ENCODE measurements around the gene HBQ1. TPM values are rescaled to one million over a fixed set of nuclear protein-coding genes. Genes with fewer than 3 reads are reported as not detected.
"Not testable (repeated sequence)": the region's sequence is repeated elsewhere in the genome, so short reads cannot be mapped to it uniquely, and the experiment has no call there.

The HBQ1 gene
- total and polyA plus RNA-seq, 4 experiments from 2014 or later: not detected

GRCh38 chr16:153129-153521 lies 27.1 kb upstream of the HBQ1 start:
- peaks cover 17 to 25% of the 10 kb centered on the region in 2 donors for H3K27me3 Mint-ChIP-seq
- H3K36me3 ChIP-seq (ENCODE audit: insufficient read depth, low read length); CTCF ChIA-PET (ENCODE audit: partially characterized antibody); intact Hi-C loops (cut with micrococcal nuclease); H3K36me3 Mint-ChIP-seq; H3K9me3 ChIP-seq (ENCODE audit: control insufficient read depth in 1 of 2, low read length in 2 of 2); H3K4me3 Mint-ChIP-seq; H3K4me3 ChIP-seq (ENCODE audit: low read length in 2 of 2); H3K27ac Mint-ChIP-seq; H3K4me1 ChIP-seq (ENCODE audit: insufficient read depth, low read length); POLR2A ChIA-PET (ENCODE audit: partially characterized antibody); H3K4me1 Mint-ChIP-seq; H3K27ac ChIP-seq (ENCODE audit: low read depth, low read length); H3K9me3 Mint-ChIP-seq; H3K27me3 ChIP-seq (ENCODE audit: insufficient read depth, low read length); DNase-seq: not testable (repeated sequence)

GRCh38 chr16:153550-154216 lies 26.6 kb upstream of the HBQ1 start:
- intact Hi-C loops (cut with micrococcal nuclease); DNase-seq: not testable (repeated sequence)

GRCh38 chr16:154217-155030 lies 25.8 kb upstream of the HBQ1 start:
- H3K27me3 Mint-ChIP-seq: peaks cover 24 to 26% of the 10 kb centered on the region in 2 donors
- Histone ChIP-seq H3K27me3 (ENCODE audit: insufficient read depth, low read length) (peaks cover 7% of the 10 kb centered on the region), H3K4me1 (ENCODE audit: insufficient read depth, low read length) (peaks cover 9% of the 10 kb centered on the region), H3K4me3 (ENCODE audit: low read length in 2 of 2) (no peak overlapping the region), H3K36me3 (ENCODE audit: insufficient read depth, low read length) (no peaks in the 10 kb centered on the region), H3K9me3 (ENCODE audit: control insufficient read depth in 1 of 2, low read length in 2 of 2) (no peaks in the 10 kb centered on the region), H3K27ac (ENCODE audit: low read depth, low read length) (no peak overlapping the region)
- peaks cover 3 to 8% (median 6%) of the 10 kb centered on the region in 4 donors for H3K4me1 Mint-ChIP-seq
- CTCF ChIA-PET (ENCODE audit: partially characterized antibody): no interaction called here
- intact Hi-C loops (cut with micrococcal nuclease): no loop called here
- H3K36me3 Mint-ChIP-seq: no peaks in the 10 kb centered on the region
- POLR2A ChIA-PET (ENCODE audit: partially characterized antibody): interaction anchor here (0.5 kb wide), 1 partner anchor 13 kb away, joined by 4 read pairs; no protein-coding TSS in a partner anchor
- no peak for DNase-seq
- peaks cover 0 to 2% (median 0%) of the 10 kb centered on the region in 8 donors for H3K9me3 Mint-ChIP-seq
- H3K27ac Mint-ChIP-seq: peak overlapping the region in 3 of 7 donors; percentile 30 to 70 (median 35)
- H3K4me3 Mint-ChIP-seq: peak overlapping the region; percentile 42 to 85 (median 78)

More at GRCh38 chr16:153550-154216, 26.6 kb upstream of the HBQ1 start:
- CTCF ChIA-PET (ENCODE audit: partially characterized antibody); H3K4me3 Mint-ChIP-seq; H3K27me3 ChIP-seq (ENCODE audit: insufficient read depth, low read length); H3K9me3 ChIP-seq (ENCODE audit: control insufficient read depth in 1 of 2, low read length in 2 of 2); H3K9me3 Mint-ChIP-seq; H3K36me3 ChIP-seq (ENCODE audit: insufficient read depth, low read length); H3K4me1 Mint-ChIP-seq; H3K27ac ChIP-seq (ENCODE audit: low read depth, low read length); H3K36me3 Mint-ChIP-seq; H3K4me3 ChIP-seq (ENCODE audit: low read length in 2 of 2); H3K27ac Mint-ChIP-seq; POLR2A ChIA-PET (ENCODE audit: partially characterized antibody); H3K4me1 ChIP-seq (ENCODE audit: insufficient read depth, low read length): not testable (repeated sequence)
- peaks cover 19 to 23% of the 10 kb centered on the region in 2 donors for H3K27me3 Mint-ChIP-seq

- Mint-ChIP-seq H3K9me3 (peaks cover 0 to 2% (median 0%) of the 10 kb centered on the region in 8 donors), H3K36me3 (no peaks in the 10 kb centered on the region), H3K4me3 (peak overlapping the region; percentile 42 to 85 (median 78)), H3K4me1 (peaks cover 3 to 8% (median 6%) of the 10 kb centered on the region in 4 donors), H3K27me3 (peaks cover 26 to 27% of the 10 kb centered on the region in 2 donors), H3K27ac (peak overlapping the region in 2 of 7 donors; percentile 13 to 35)
- H3K4me3 ChIP-seq (ENCODE audit: low read length in 2 of 2): no peak overlapping the region
- CTCF ChIA-PET (ENCODE audit: partially characterized antibody): no interaction called here
- no peak overlapping the region for H3K27ac ChIP-seq (ENCODE audit: low read depth, low read length)
- POLR2A ChIA-PET (ENCODE audit: partially characterized antibody): interaction anchor here (0.5 kb wide), 1 partner anchor 13 kb away, joined by 4 read pairs; no protein-coding TSS in a partner anchor
- H3K4me1 ChIP-seq (ENCODE audit: insufficient read depth, low read length): peaks cover 9% of the 10 kb centered on the region
- no peaks in the 10 kb centered on the region for H3K36me3 ChIP-seq (ENCODE audit: insufficient read depth, low read length)
- peaks cover 7% of the 10 kb centered on the region for H3K27me3 ChIP-seq (ENCODE audit: insufficient read depth, low read length)
- H3K9me3 ChIP-seq (ENCODE audit: control insufficient read depth in 1 of 2, low read length in 2 of 2): no peaks in the 10 kb centered on the region
- DNase-seq: no peak
- intact Hi-C loops (cut with micrococcal nuclease): no loop called here
Measured at GRCh38 chr16:155031-155398, 25.2 kb upstream of the HBQ1 start.

- peaks cover 0 to 1% (median 0%) of the 10 kb centered on the region in 8 donors for H3K9me3 Mint-ChIP-seq
- no peak overlapping the region for H3K27ac Mint-ChIP-seq
- CTCF ChIA-PET (ENCODE audit: partially characterized antibody): no interaction called here
Measured at GRCh38 chr16:159136-159849, 21.0 kb upstream of the HBQ1 start.

GRCh38 chr16:160242-160641 lies 20.0 kb upstream of the HBQ1 start:
- H3K9me3 Mint-ChIP-seq; DNase-seq; intact Hi-C loops (cut with micrococcal nuclease); H3K4me1 ChIP-seq (ENCODE audit: insufficient read depth, low read length); H3K27ac ChIP-seq (ENCODE audit: low read depth, low read length); CTCF ChIA-PET (ENCODE audit: partially characterized antibody); H3K4me3 ChIP-seq (ENCODE audit: low read length in 2 of 2); H3K4me3 Mint-ChIP-seq; H3K9me3 ChIP-seq (ENCODE audit: control insufficient read depth in 1 of 2, low read length in 2 of 2); H3K36me3 Mint-ChIP-seq; H3K27me3 ChIP-seq (ENCODE audit: insufficient read depth, low read length); H3K36me3 ChIP-seq (ENCODE audit: insufficient read depth, low read length); H3K4me1 Mint-ChIP-seq; H3K27ac Mint-ChIP-seq; POLR2A ChIA-PET (ENCODE audit: partially characterized antibody): not testable (repeated sequence)
- peaks cover 20 to 26% of the 10 kb centered on the region in 2 donors for H3K27me3 Mint-ChIP-seq

More at GRCh38 chr16:159136-159849, 21.0 kb upstream of the HBQ1 start:
- no peak overlapping the region for H3K27ac ChIP-seq (ENCODE audit: low read depth, low read length)
- intact Hi-C loops (cut with micrococcal nuclease): no loop called here
- Mint-ChIP-seq H3K36me3 (no peaks in the 10 kb centered on the region), H3K27me3 (peaks cover 25 to 32% of the 10 kb centered on the region in 2 donors), H3K4me3 (no peak overlapping the region), H3K4me1 (peaks cover 3 to 8% (median 6%) of the 10 kb centered on the region in 4 donors)
- peaks cover 8% of the 10 kb centered on the region for H3K4me1 ChIP-seq (ENCODE audit: insufficient read depth, low read length)
- H3K9me3 ChIP-seq (ENCODE audit: control insufficient read depth in 1 of 2, low read length in 2 of 2): no peaks in the 10 kb centered on the region
- no peak for DNase-seq
- H3K4me3 ChIP-seq (ENCODE audit: low read length in 2 of 2): no peak overlapping the region
- H3K36me3 ChIP-seq (ENCODE audit: insufficient read depth, low read length): no peaks in the 10 kb centered on the region
- POLR2A ChIA-PET (ENCODE audit: partially characterized antibody): interaction anchor here (0.7 kb wide), 1 partner anchor 8 kb away, joined by 5 read pairs; no protein-coding TSS in a partner anchor
- H3K27me3 ChIP-seq (ENCODE audit: insufficient read depth, low read length): peaks cover 7% of the 10 kb centered on the region

- Histone ChIP-seq H3K36me3 (ENCODE audit: insufficient read depth, low read length) (no peaks in the 10 kb centered on the region), H3K27ac (ENCODE audit: low read depth, low read length) (no peak overlapping the region), H3K4me3 (ENCODE audit: low read length in 2 of 2) (no peak overlapping the region), H3K9me3 (ENCODE audit: control insufficient read depth in 1 of 2, low read length in 2 of 2) (no peaks in the 10 kb centered on the region), H3K4me1 (ENCODE audit: insufficient read depth, low read length) (peaks cover 9% of the 10 kb centered on the region), H3K27me3 (ENCODE audit: insufficient read depth, low read length) (peaks cover 5% of the 10 kb centered on the region)
- no peak overlapping the region for H3K27ac Mint-ChIP-seq
- H3K4me1 Mint-ChIP-seq: peaks cover 0 to 7% (median 3%) of the 10 kb centered on the region in 4 donors
- POLR2A ChIA-PET (ENCODE audit: partially characterized antibody): no interaction called here
- H3K36me3 Mint-ChIP-seq: no peaks in the 10 kb centered on the region
- CTCF ChIA-PET (ENCODE audit: partially characterized antibody): no interaction called here
- H3K4me3 Mint-ChIP-seq: no peak overlapping the region
- H3K27me3 Mint-ChIP-seq: peaks cover 21 to 26% of the 10 kb centered on the region in 2 donors
- intact Hi-C loops (cut with micrococcal nuclease): no loop called here
- no peak for DNase-seq
- H3K9me3 Mint-ChIP-seq: peaks cover 0 to 1% (median 0%) of the 10 kb centered on the region in 8 donors
Measured at GRCh38 chr16:160691-161190, 19.5 kb upstream of the HBQ1 start.
